ENCODE data around the gene SURF2. TPM values are rescaled to one million over a fixed set of nuclear protein-coding genes. Genes with fewer than 3 reads are reported as not detected.
A peak's percentile ranks its signal among the peaks of the same experiment; 100 is the strongest.

SURF2 gene
- polyA plus RNA-seq, 1 of the 3 experiments (the other 2 are of a cell fraction) = 46.8 TPM

DNA sequence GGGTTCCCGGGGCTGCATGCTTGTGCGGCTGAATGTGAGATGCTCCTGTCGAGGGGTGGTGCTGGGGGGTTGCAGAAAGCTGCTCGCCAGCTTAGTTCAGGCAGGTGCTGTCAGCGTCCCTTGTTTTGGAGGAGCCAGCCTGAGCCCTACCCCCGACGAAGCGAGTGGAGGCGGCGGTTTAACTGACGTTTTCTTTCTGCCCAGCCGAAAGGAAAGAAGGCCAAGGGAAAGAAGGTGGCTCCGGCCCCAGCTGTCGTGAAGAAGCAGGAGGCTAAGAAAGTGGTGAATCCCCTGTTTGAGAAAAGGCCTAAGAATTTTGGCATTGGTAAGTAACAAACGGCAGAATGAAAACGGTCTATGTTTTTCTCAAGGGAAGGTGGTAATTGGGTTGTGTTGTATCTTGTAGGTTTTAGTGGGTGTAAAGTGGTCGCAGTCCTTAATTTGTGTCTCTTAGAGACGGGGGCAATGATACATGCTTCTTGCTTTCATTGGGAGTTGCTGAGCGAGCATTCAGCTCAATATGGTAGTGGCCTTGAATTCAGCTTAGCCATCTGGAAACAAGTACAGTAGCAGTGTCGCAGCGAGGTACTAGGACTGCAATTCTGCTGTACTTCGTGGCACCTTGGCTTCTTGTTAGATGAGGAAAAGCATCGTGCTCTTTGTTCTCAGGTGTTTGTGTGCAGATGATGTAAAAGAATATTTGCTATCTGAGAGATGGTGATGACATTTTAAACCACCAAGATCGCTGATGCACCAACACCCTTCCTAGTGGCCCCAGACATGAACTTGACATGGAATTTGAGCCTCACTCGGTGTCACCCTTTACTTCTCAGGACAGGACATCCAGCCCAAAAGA, 7.4 kb upstream of the SURF2 start:
- H3K9me2 ChIP-seq = no peaks in the 10 kb centered on the region
- no peak overlapping the region for H2AFZ ChIP-seq (ENCODE audit: low read depth)
- H3K4me1 ChIP-seq (ENCODE audit: control insufficient read depth in 1 of 2, insufficient read depth in 2 of 2, low read depth in 1 of 2, low read length in 1 of 2) = peaks cover 8 to 27% of the 10 kb centered on the region in 2 experiments; a peak in 2 of 4 replicates
- peak overlapping the region; percentile 99 for H3K9ac ChIP-seq
- peaks cover 43% of the 10 kb centered on the region for H4K20me1 ChIP-seq (ENCODE audit: insufficient read depth)
- H3F3A ChIP-seq (replicated peaks; ENCODE audit: insufficient read depth) = peaks cover 45% of the 10 kb centered on the region
- peak; percentile 11; the same call in 1 of the 2 replicates for TF ChIP-seq POLR2AphosphoS5 (IDR thresholded peaks at IDR 0.05; ENCODE audit: low read depth, low read length)
- TF ChIP-seq FOXM1 (IDR thresholded peaks at IDR 0.05; ENCODE audit: low read depth) = no peak
- peak overlapping the region; percentile 94 for H3K4me2 ChIP-seq
- CTCF ChIA-PET = interaction anchor here (1.1 to 1.7 kb wide), 3 partner anchors 8 to 163 kb away, joined by 4 to 6 read pairs (median 5); partner anchors contain the start of genes SURF1 and SURF2
- WGBS (ENCODE audit: low lambda C conversion rate) = 5% methylated on average over 25 of the region's 25 CpGs
- H3K27ac ChIP-seq (ENCODE audit: low read depth in 2 of 2, low read length in 1 of 2) = peak overlapping the region; percentile 89 to 97
- H3K36me3 ChIP-seq (replicated peaks in 1 of 2; ENCODE audit: control insufficient read depth in 1 of 2, insufficient read depth in 2 of 2, low read length in 1 of 2) = peaks cover 36 to 70% of the 10 kb centered on the region in 2 experiments
- DNase-seq = no peak
- POLR2A ChIA-PET = interaction anchor here (1.1 to 1.7 kb wide), 7 partner anchors 9 to 160 kb away, joined by 3 to 16 read pairs (median 5); partner anchors contain the start of genes CACFD1, STKLD1, SURF1 and SURF2
- peak overlapping the region; percentile 99 for H3K4me3 ChIP-seq (ENCODE audit: low read depth in 2 of 2, low read length in 1 of 2)
- H3K9me3 ChIP-seq = no peaks in the 10 kb centered on the region
- H3K79me2 ChIP-seq (ENCODE audit: insufficient read depth) = peaks cover 54% of the 10 kb centered on the region
- H3K27me3 ChIP-seq (ENCODE audit: insufficient read depth) = no peaks in the 10 kb centered on the region

DNA sequence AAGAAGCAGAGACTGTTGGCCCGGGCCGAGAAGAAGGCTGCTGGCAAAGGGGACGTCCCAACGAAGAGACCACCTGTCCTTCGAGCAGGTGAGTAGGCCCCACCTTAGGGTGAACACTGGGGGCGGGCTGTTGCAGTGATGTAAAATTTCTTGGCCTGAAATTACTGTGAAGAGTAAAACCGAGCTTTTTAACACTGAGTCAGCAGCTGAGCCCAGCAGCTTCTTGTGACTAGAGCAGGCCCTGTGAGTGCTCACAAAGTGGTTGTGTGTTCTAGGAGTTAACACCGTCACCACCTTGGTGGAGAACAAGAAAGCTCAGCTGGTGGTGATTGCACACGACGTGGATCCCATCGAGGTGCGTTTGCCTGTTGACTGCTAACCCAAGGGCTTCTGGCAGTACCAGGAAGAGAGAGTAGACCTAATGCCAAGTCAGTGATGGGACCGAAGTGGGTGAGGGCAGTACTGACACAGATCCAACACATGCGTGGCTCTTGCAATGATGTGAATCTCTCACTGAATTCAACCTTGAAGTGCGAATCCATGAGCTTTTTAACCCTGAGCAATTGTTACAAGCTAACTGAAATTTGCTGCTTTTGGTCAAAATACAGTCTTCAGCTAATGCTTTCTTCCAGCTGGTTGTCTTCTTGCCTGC, 6.3 kb upstream of the SURF2 start:
- Histone ChIP-seq H3K27me3 (ENCODE audit: insufficient read depth) (no peaks in the 10 kb centered on the region), H2AFZ (ENCODE audit: low read depth) (no peak overlapping the region), H3K4me2 (peak overlapping the region; percentile 94), H3K79me2 (ENCODE audit: insufficient read depth) (peaks cover 64% of the 10 kb centered on the region), H3K9ac (peak overlapping the region; percentile 99; the same call in 1 of the 2 replicates), H3K9me2 (no peaks in the 10 kb centered on the region), H3K27ac (ENCODE audit: low read depth in 2 of 2, low read length in 1 of 2) (peak overlapping the region in 1 of 2 experiments; percentile 89; a peak in 2 of 4 replicates), H3K36me3 (replicated peaks in 1 of 2; ENCODE audit: control insufficient read depth in 1 of 2, insufficient read depth in 2 of 2, low read length in 1 of 2) (peaks cover 36 to 67% of the 10 kb centered on the region in 2 experiments), H3K4me1 (ENCODE audit: control insufficient read depth in 1 of 2, insufficient read depth in 2 of 2, low read depth in 1 of 2, low read length in 1 of 2) (peaks cover 10 to 36% of the 10 kb centered on the region in 2 experiments; a peak in 2 of 4 replicates), H4K20me1 (ENCODE audit: insufficient read depth) (peaks cover 43% of the 10 kb centered on the region), H3K4me3 (ENCODE audit: low read depth in 2 of 2, low read length in 1 of 2) (peak overlapping the region; percentile 99; a peak in 2 of 4 replicates), H3F3A (replicated peaks; ENCODE audit: insufficient read depth) (peaks cover 45% of the 10 kb centered on the region), H3K9me3 (no peaks in the 10 kb centered on the region)
- WGBS (ENCODE audit: low lambda C conversion rate) = 93% methylated on average over 12 of the region's 15 CpGs
- POLR2A ChIA-PET = interaction anchor here (1.4 kb wide), 1 partner anchor 23 kb away, joined by 3 read pairs; no protein-coding TSS in a partner anchor
- DNase-seq = no peak
- CTCF ChIA-PET = interaction anchor here (0.7 to 3.1 kb wide), 3 partner anchors 10 to 205 kb away, joined by 4 to 13 read pairs (median 6); no protein-coding TSS in a partner anchor
- no peak for TF ChIP-seq GATA2 (CRISPR knock-in tag; IDR thresholded peaks at IDR 0.05)
- TF ChIP-seq TAF1 (IDR thresholded peaks at IDR 0.05; ENCODE audit: borderline replicate concordance, low read depth, low read length) = no peak
- no peak for TF ChIP-seq TCF12 (IDR thresholded peaks at IDR 0.05)
- TF ChIP-seq, protein P1, sequence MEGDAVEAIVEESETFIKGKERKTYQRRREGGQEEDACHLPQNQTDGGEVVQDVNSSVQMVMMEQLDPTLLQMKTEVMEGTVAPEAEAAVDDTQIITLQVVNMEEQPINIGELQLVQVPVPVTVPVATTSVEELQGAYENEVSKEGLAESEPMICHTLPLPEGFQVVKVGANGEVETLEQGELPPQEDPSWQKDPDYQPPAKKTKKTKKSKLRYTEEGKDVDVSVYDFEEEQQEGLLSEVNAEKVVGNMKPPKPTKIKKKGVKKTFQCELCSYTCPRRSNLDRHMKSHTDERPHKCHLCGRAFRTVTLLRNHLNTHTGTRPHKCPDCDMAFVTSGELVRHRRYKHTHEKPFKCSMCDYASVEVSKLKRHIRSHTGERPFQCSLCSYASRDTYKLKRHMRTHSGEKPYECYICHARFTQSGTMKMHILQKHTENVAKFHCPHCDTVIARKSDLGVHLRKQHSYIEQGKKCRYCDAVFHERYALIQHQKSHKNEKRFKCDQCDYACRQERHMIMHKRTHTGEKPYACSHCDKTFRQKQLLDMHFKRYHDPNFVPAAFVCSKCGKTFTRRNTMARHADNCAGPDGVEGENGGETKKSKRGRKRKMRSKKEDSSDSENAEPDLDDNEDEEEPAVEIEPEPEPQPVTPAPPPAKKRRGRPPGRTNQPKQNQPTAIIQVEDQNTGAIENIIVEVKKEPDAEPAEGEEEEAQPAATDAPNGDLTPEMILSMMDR (IDR thresholded peaks at IDR 0.05) = no peak
